Thoracic aorta (tissue), 2 donors: ENCODE data around the gene NFRKB. TPM values are rescaled to one million over a fixed set of nuclear protein-coding genes. Genes with fewer than 3 reads are reported as not detected.
"Not testable (repeated sequence)": the region's sequence is repeated elsewhere in the genome, so short reads cannot be mapped to it uniquely, and the experiment has no call there.

ENCODE experiments used
- ATAC-seq: fragments of 150-250 bp; one replicate; pipeline ENCODE4 v1.8.0; 2017; ENCODE audit warnings: low read depth; ENCODE audit not compliant: insufficient number of reproducible peaks, low FRiP score
- DNase-seq: peaks from one replicate; pipeline ENCODE4 v3.0.0-alpha.2; 2020; ENCODE audit warnings: low spot score
- H3K27ac ChIP-seq, 2 donors: fragments of 200-600 bp; sonication (generic); 1 replicate in 1 of 2; 2 replicates in 1 of 2; pipeline ENCODE4 v1.5.1; 2016; ENCODE audit warnings: mild to moderate bottlenecking in 2 of 2, moderate library complexity in 2 of 2
- H3K27me3 ChIP-seq: fragments of 200-600 bp; sonication (generic); replicated peaks from 2 replicates; pipeline ENCODE4 v1.6.0; 2016; ENCODE audit warnings: mild to moderate bottlenecking; ENCODE audit not compliant: insufficient read depth
- H3K36me3 ChIP-seq: fragments of 200-600 bp; sonication (generic); one replicate; pipeline ENCODE4 v1.5.1; 2016
- H3K4me1 ChIP-seq, 2 donors: fragments of 200-600 bp; sonication (generic); 1 replicate in 1 of 2; 2 replicates in 1 of 2; pipeline versions ENCODE4 v1.5.1 to v1.6.0; 2016; ENCODE audit warnings: low read depth in 2 of 2, mild to moderate bottlenecking in 1 of 2; ENCODE audit not compliant: control insufficient read depth in 1 of 2
- H3K4me3 ChIP-seq: fragments of 200-600 bp; sonication (generic); 2 replicates; pipeline ENCODE4 v1.5.1; 2016; ENCODE audit warnings: mild to moderate bottlenecking
- H3K9me3 ChIP-seq: fragments of 200-600 bp; sonication (generic); 2 replicates; pipeline ENCODE4 v1.5.1; 2016
- total RNA-seq, 2 donors: library from RNA; depleted of rRNA; stranded (reverse); fragments of >200 nt; gene quantifications; one replicate each; pipeline versions ENCODE4 v1.1.0 to v1.2.3, GENCODE V29; 2016
- TF ChIP-seq, protein P1 (sequence below): fragments of 200-600 bp; sonication (generic); IDR thresholded peaks from one replicate; pipeline ENCODE4 v1.5.1; 2019; ENCODE audit warnings: antibody characterized with exemption

NFRKB gene
- total RNA-seq, 2 donors from 2014 or later: 34.5 to 35.3 TPM

DNA sequence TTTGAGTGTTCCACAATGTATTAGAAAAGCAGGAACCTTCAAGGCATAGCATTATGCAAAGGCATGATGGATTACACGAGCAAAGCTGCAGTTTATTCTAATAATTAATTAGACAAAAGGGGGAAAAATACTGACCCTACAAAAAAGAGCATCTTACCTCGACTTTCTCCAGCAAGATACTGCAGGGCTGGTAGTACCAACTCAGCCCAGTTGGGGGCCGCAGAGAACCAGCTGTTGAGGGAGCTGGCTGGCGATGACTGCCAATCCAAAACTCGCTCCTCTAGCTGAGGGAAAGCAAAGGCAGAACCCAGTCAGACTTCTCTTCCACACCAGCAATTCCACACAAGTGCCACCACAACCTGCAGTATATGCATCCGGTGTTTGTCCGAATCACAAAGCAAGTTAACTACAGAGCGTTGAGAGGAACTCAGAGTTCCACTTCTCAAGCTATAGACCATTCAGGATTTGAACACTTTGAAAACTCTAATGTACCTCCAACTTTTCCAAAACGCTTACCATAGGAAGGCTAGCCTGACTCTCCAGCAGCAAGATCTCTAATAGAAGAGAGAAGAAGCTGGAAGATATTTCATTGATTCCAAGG is 13.7 kb downstream of the NFRKB start:
- TF ChIP-seq, protein P1, sequence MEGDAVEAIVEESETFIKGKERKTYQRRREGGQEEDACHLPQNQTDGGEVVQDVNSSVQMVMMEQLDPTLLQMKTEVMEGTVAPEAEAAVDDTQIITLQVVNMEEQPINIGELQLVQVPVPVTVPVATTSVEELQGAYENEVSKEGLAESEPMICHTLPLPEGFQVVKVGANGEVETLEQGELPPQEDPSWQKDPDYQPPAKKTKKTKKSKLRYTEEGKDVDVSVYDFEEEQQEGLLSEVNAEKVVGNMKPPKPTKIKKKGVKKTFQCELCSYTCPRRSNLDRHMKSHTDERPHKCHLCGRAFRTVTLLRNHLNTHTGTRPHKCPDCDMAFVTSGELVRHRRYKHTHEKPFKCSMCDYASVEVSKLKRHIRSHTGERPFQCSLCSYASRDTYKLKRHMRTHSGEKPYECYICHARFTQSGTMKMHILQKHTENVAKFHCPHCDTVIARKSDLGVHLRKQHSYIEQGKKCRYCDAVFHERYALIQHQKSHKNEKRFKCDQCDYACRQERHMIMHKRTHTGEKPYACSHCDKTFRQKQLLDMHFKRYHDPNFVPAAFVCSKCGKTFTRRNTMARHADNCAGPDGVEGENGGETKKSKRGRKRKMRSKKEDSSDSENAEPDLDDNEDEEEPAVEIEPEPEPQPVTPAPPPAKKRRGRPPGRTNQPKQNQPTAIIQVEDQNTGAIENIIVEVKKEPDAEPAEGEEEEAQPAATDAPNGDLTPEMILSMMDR: no peak
- ATAC-seq: no peak
- Histone ChIP-seq H3K27ac (no peak overlapping the region), H3K4me1 (no peaks in the 10 kb centered on the region), H3K4me3 (no peak overlapping the region), H3K36me3 (peaks cover 77% of the 10 kb centered on the region), H3K9me3 (no peaks in the 10 kb centered on the region), H3K27me3 (no peaks in the 10 kb centered on the region)
- DNase-seq: no peak

DNA sequence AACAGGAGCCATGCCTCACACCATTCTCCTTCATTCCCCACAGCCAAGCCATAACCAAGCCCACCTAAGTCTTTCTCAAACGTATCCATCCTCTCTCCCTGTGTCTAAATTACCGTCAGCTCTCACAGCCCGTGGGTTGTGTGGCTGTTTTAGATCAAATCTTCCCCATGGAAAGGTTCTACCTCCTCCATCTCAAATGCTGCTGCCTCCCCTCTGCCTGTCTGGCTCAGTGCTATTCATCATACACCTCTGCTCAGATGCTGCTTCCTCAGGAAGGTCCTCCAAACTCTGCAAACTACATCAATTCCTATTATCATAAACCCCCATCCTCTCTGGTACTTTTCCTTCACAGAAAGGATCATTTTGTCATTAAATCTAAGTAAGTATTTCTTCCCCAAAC is 15.1 kb downstream of the NFRKB start:
- DNase-seq: no peak
- no peak overlapping the region for H3K27ac ChIP-seq
- no peaks in the 10 kb centered on the region for H3K4me1 ChIP-seq
- TF ChIP-seq, protein P1: no peak
- H3K4me3 ChIP-seq: no peak overlapping the region
- no peaks in the 10 kb centered on the region for H3K27me3 ChIP-seq
- peaks cover 81% of the 10 kb centered on the region for H3K36me3 ChIP-seq
- no peak for ATAC-seq
- no peaks in the 10 kb centered on the region for H3K9me3 ChIP-seq

DNA sequence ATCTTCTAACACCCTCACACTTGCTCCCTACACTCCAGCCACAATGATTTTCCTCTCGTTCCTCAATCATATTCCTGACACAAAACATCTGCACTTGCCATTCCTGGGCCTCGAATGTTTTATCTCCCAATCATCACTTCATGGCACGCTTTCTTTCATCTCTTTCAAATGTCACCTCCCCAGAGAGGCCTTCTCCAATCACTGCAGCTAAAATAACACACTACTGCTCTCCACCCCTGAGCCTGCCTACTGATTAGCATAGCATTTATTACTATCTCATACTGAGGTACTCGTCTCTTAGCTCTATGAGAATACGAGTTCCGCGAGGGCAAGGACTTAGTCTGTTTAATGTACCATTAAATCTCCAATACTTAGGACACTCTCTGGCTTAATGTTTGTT is 23.5 kb downstream of the NFRKB start:
- Histone ChIP-seq H3K36me3 (peaks cover 82% of the 10 kb centered on the region), H3K4me3 (no peak overlapping the region), H3K4me1 (no peaks in the 10 kb centered on the region), H3K9me3 (no peaks in the 10 kb centered on the region), H3K27me3 (no peaks in the 10 kb centered on the region), H3K27ac (no peak overlapping the region)
- ATAC-seq: no peak
- DNase-seq: no peak
- TF ChIP-seq, protein P1: no peak

DNA sequence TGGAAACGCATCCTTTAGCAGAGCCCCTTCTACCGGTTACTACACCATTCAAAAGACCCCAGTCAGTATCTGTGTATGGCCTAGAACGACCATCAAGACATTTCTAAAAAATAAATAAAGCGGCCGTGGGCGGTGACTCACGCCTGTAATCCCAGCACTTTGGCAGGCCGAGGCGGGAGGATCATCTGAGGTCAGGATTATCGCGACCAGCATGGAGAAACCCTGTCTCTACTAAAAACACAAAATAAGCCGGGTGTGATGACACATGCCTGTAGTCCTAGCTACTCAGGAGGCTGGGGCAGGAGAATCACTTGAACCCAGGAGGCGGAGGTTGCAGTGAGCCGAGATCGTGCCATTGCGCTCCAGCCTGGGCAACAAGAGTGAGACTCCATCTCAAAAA is 26.8 kb downstream of the NFRKB start:
- DNase-seq, H3K9me3 ChIP-seq, H3K4me3 ChIP-seq, H3K27ac ChIP-seq, H3K4me1 ChIP-seq, ATAC-seq, H3K27me3 ChIP-seq: not testable (repeated sequence)
- peaks cover 77% of the 10 kb centered on the region for H3K36me3 ChIP-seq

DNA sequence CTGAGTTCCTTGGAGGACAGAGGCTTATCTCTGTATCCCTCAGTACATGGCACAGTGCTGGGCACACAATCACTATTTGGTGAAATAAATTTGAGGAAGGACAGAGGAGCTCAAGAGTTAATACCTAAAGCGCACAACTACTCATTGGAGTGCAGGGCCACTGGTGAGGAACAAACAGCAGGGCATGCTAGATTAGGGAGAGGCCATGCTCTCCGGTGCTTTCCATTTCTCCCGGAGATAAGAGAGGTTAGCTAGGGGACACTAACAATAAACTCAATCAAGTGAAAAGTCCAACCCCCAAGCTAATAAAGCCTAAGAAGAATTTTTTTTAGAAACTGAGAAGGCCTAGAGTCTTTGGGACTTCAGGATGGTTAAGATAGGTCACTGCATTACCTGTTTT is 29.1 kb downstream of the NFRKB start:
- DNase-seq (no peak), ATAC-seq (no peak)
- no peak overlapping the region for H3K27ac ChIP-seq
- H3K27me3 ChIP-seq: no peaks in the 10 kb centered on the region
- TF ChIP-seq, protein P1: no peak
- H3K36me3 ChIP-seq: peaks cover 64% of the 10 kb centered on the region
- H3K9me3 ChIP-seq: no peaks in the 10 kb centered on the region
- H3K4me3 ChIP-seq: no peak overlapping the region
- H3K4me1 ChIP-seq: peaks cover 4 to 9% of the 10 kb centered on the region in 2 donors

DNA sequence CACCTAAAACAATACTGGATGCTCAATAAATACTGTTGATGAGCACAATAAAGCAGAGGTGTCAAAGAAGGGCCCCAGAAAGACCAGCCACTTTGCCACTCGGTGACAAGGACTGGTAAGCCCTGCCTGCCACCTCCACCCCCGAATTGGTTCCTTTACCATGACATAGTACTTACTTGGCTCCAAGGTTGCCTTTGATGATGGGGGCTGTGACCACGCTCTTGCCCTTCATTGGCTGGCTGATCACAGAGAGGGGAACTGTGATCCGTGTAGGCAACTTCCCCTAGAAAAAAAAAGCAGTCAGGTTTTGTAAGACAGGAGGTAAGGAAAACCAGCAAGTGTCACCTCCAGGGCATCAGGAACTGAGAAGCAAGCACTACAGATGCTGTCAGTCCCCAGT is 29.7 kb downstream of the NFRKB start:
- H3K4me3 ChIP-seq: no peak overlapping the region
- no peak for ATAC-seq
- peaks cover 59% of the 10 kb centered on the region for H3K36me3 ChIP-seq
- no peak overlapping the region for H3K27ac ChIP-seq
- peaks cover 4 to 9% of the 10 kb centered on the region in 2 donors for H3K4me1 ChIP-seq
- no peaks in the 10 kb centered on the region for H3K9me3 ChIP-seq
- TF ChIP-seq, protein P1: no peak
- no peaks in the 10 kb centered on the region for H3K27me3 ChIP-seq
- no peak for DNase-seq
